ENCODE measurements around the gene JAKMIP3.
A peak's percentile ranks its signal among the peaks of the same experiment; 100 is the strongest.

Gene JAKMIP3

DNA sequence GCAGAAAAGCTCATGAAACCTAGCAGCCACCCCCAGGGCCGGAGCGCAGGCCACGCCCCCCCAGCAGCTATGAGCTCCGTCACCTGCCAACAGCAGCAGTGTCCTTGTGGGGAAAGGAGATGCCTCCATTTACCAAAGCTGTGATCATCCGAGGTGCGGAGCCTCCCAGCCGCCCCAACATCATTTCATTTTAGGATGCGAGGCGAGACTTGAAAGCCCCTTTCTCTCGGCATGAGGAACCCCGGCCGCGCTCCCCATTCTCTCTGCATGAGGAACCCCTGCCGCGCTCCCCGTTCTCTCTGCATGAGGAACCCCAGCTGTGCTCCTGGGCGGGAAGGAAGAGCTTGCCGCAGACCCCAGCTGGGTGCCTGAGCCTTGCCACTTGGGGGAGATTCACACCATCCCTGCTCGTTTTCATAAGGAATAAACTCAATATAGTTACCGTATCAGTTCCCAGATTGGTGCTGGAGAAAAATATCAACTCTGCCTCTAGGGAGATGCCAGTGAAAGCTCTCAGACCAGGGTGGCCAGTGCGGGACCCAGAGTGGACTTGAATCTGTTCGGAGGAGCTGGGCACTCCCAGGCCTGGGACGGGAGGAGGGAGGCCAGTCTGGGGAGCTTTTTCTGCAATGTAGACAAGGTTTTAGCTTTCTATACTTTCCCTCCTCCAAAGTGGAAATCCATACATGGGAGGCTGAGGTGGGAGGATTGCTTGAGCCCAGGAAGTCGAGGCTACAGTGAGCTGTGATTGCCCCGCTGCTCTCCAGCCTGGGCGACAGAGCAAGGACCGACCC, 35.0 kb downstream of the JAKMIP3 start:
- no peak for DNase-seq

DNA sequence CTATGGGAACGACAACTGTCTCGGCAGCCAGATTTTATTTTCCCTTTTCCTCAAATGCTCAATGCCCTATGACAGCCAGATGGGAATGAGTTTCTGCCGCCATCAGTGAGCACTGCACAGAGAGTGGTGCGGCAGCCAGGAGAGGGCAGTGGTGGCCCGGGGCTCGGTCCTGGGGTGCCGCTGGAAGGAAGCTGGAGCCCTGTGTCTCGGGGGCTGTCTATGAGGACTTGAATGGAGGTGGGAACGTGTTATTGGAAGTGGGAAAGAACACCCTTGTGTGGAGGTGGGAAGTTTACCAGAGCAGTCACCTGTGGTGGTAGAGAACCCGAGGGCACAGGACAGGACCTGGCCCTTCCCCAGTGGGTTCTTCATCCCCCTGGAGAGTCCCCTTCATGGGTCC, 35.8 kb downstream of the JAKMIP3 start:
- DNase-seq = no peak

DNA sequence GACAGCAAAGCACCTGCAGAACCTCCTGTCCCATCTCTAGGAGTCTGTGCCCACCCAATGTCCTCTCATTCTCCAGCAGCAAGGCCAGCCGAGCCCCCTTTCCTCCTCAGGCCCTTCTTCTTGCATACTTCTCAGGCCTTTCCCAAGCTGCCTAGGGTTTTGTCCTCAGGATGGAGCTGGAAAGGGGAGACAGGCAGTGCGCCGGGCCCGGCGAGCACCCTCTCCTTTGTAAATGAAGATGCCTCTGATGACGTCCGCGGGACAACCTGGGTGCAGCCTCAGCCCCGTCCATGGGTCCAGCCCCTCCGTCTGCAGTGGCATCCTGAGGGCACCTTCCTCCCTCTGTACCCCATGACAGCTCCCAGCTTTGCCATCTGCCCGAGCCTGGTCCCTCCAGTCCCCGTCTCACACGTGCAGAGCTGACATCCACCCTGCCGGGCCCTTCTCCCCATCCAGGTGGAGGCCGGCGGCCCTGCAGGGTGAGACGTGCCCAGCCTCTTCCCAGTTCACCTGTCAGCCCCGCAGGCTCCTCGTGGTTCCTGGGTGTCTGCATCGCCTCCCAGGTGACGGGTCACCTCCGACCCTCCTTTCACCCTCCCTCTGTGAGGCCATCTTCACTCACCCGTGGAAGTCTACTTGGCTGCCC, 36.4 kb downstream of the JAKMIP3 start:
- no peak for DNase-seq

DNA sequence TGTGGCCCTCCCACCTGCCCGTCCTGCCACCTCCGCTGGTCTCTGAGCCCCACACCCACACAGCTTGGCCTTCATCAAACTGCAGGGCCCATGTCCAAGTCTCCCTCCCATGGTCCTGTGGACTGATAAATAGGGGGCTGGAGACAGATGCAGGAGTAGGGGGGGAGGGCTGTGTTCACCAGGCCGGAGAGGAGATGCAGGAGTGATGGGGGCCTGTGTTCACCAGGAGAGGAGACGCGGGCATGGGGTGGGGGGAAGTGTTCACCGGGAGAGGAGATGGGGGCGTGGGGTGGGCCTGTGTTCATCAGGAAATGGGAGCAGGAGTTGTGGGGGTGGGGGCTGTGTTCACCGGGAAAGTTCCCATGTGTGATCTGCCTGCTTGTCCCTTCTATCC, 37.0 kb downstream of the JAKMIP3 start:
- no peak for DNase-seq

DNA sequence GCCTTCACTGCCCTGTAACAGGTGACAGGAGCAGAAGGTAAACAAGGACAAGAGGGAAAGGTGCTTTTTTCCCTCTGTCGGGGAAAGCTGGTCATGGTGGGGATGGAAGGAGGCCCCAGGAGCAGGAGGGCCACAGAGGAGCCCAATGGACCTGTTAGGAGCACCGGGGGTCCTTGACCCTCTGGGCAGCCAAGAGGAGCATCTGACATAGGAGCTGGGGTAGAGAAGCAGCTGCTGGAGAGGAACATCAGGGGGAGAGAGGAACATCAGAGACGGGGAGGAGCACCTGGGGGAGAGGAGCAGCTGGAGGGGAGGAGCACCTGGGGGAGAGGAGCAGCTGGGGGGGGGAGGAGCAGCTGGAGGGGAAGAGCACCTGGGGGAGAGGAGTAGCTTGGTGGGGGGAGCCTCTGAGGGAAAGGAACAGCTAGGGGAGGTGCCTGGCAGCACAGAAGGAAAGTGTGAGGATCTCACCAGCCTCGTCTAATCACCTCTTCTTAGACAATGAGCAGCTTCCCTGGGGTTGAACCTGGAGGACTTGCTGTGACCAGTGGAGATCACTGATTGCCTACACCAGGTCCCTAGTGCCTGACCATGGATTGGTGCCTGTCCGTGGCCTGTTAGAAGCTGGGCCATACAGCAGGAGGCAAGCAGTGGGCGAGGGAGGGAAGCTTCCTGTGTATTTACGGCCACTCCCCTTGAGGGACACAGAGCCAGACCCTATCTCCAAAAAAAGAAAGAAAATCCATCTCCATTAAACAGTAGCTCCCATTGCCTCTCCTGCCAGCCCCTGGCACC, 37.6 kb downstream of the JAKMIP3 start:
- DNase-seq = no peak

DNA sequence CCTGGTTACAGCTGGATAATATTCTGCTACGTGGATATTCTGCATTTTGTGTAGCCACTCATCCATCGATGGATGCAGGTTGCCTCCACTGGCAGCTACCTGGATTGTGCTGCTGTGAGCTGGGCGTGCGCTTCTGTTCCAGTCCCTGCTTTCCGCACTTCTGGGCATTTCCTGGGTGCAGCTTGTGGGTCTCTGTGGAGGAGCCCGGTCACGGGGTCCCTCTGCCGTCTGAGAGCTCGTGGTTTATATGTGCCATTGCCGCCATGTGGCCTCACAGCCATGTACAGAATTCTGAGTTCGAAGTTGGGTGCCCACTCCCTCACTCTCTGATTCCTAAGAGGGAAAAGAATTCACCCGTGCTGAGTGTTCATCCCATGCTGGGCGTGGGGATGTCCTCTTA, 38.3 kb downstream of the JAKMIP3 start:
- DNase-seq = no peak

DNA sequence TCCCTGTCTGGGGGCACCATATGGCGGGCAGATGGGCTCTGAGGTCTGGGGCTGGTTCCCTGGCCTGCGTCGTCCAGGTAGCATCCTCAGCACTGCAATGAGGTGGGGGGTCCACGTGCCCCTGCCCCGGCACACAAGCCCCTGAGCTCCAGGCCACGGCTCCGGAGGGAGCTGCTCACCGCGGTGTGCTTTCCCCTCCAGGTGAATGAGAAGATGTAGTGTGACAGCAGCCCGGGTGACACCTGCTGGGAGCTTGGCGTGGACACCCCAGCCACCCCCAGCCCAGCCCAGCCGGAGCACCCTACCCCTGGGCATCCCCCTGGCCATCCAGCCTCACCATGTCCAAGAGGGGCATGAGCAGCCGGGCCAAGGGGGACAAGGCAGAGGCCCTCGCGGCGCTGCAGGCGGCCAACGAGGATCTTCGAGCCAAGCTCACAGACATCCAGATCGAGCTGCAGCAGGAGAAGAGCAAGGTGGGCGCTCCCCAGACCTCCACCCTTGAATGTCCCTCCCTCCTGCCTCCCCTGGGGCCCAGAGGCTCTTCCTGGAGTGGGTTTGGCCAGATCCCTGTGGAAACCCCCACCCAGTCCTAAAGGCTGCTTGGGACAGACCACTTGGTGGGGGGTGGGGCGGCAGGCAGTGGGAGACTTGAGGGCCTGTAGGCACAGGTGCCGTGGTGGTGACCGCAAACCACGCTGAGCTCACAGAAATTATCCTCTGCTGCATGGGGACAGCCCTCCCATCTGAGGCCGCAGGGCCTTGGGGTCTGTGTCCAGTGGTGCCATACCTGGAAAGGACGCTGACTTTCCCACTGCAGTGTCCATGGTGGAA, 38.9 kb downstream of the JAKMIP3 start:
- DNase-seq = no peak

DNA sequence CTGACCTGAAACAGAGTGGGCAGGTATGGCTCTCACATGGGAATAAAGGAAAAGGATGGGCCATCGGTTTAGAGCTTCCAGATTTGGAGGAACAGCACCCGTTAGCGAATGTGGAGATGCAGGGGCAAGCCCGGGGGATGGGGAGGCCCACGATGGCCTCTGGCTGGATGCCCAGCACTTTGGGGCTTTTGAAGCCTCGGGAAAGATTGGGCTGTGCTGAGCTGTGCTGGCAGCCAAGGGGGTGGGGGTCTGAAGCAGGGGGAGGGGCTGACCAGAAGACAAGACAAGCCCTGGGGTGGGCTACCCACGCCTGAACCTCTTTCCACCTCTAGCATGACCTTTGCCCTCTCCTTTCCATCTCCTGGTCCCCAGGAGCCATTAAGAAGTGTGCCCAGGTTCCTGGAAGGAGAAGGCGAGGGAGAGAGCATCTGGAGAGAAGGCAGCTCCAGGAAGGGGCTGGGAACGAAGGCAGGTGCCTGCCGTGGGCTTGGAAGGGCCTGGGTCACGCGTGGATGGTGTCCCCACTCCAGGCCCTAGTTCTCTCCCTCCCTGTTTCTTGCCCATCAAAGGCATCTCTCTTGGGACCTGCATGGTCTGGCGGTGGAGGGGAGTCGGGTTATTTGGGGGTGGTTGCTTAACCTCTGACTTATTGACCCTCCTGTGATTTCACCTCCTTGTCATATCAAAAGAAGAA, 39.7 kb downstream of the JAKMIP3 start:
- DNase-seq = no peak

DNA sequence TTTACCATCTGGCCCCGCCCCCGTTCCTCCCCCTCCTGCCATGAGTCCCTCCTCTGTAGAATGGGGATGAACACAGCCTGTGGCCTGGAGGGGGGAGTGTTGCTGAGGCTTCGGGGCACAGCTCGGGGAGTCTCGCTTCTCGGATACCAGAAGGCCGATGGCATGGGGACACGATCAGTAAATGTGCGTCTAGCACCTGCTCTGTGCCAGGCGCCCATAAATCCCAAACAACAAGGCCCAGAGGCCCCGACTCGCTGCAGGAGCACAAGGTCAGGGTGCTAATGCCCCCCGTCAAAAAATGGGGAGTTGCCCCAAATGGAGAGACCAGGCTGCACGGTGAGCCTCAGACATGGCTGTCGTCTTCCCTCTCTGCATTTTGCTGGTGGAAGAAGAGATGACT, 40.7 kb downstream of the JAKMIP3 start:
- DNase-seq = no peak

DNA sequence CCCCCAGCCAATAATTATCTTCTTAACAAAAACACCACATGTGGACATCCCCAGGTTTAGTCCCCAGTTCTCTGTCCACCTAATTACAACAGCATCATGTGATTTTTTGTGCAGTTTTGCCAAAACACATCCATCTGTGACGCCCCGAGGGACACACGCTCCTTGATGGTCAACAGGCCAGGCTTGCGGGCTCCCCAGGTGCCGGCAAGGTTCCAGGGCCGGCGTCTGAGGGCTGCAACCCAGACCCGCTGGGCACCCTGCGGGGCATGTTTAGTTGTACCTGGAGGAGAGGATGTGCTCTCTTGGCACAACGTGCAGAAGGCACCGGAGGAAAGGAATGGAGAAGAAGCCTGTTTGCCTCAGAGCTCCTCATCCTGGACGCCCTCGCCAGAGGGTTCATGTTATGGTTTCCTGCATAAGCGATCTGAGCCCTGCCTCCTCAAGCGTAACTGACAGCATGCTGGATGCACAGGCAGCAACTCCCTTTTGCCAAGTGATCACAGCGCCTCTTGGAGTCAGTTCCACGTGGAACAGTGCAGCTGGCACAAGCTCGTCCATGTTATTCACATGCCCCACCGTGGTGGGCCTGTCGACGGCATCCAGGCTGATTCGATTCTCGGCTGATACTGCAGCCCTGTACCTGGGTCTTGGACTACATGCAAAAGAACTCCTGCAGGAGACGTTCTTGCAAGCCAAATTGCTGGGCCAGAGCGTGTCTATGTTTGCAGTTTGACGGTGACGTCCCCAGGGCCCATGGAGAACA, 41.6 kb downstream of the JAKMIP3 start:
- no peak for DNase-seq

DNA sequence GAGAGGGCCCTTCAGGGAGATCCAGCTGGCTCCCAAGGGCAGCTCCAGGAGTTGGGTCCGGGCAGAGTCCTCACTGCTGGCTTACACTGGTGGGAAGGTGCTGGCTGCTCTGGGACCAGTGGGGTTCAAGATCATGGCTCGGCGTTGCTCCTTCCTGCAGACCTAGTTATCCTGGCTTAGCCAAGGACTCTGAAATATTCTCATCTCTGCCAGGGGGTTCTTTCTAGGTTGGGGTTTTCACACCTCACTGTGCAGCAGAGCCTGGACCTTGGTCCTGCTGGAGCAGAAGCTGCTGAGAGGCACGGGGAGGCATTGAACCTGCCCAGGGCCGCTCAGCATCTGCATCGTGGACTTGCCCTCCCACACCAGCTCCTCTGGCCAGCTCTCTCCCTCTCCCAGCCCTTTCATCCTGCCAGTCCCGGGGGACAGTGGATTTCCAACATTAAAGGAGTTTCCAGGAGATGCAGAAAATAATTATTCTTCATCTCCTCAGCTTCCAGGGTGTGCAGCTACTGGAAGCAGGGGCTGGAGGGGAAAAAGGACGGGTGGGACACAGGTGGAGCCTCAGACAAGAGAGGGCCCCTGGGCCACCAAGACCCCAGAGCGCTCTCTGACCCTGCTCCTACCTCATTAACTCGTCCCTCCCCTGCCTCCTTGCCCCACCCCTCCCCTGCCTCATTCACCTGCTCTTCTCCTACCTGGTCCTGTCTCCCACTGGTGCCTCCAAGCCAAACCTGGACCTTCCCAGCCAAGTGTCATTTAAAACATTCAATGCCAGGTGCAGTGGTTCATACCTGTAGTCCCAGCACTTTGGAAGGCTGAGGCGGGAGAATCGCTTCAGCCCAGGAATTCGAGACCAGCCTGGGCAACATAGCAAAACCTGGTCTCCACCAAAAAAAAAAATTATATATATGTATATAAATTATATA, 42.5 kb downstream of the JAKMIP3 start:
- no peak for DNase-seq

DNA sequence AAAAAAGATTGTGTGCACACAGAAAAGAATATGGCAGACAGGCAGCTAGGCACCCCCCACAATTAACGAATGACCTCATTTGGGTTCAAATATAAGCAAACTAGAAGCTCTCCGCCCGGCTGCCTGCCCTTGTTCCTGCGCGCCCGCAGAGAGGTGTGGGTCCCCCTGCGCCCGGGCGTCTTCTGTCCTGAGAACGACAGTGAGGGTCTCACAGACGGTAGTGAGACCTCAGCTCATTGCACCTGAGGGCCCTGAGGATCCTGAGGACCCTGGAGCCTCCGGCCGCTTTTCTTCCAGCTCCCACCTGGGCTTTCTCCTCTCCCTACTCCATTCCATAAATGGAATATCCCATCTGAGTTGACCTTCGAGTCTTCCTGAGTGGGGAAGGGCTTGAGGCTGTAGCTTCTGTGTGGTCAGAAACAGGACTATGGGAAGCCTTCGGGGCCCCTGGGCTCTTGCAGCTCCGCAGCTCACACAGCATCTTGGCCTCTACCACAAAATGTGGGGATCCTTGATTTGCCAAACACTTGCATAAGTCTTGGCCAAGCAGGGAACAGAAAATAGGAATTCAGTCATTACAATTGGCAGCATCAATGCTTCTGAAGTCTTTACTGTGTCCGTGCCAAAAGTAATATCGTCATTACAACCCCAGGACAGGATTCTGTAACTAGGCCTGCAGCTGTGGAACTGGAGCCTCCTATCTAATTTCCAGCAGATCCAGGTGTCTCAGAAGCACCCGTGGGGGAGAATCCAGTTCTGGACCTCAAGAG, 43.8 kb downstream of the JAKMIP3 start:
- no peak for DNase-seq

DNA sequence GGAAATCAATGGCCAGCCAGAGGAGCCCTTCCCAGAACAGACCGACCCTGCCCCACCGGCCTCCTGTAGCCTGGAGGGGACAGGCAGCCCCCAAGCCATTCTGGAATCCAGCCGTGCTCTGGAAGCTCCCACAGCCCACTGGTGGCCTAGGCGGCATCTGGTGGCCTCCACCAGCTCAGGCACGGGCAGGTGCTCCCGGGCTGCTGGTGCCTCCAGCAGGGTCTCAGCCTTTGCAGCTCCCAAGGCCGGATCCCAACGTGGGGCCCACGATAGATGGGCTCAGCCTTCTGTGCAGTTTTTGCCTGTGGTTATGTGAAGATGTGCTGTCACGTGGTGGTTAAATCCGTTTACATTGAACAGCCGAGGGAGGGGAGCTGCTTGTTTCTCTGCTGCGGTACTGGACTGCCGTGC, 44.4 kb downstream of the JAKMIP3 start:
- peak; percentile 6 to 51 for DNase-seq

DNA sequence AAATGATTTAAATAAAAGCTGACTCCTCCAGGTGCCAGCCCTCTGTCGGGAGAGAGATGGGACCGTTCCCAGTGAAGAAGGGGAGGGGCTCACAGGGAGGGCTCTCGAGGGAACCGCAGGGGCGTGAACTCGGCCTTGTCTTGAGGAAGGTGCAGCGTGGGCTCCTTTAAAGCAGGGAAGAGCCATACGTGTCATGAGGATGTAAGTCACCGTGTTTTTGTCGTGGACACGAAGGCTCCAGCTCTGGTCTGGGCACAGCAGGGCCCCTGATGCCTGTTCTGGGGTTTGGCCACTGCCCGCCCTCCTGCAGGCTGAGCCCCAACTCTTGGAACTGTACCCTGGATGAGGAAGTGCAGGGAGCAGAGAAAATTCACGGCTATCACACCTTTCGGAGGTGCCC, 45.0 kb downstream of the JAKMIP3 start:
- no peak for DNase-seq

DNA sequence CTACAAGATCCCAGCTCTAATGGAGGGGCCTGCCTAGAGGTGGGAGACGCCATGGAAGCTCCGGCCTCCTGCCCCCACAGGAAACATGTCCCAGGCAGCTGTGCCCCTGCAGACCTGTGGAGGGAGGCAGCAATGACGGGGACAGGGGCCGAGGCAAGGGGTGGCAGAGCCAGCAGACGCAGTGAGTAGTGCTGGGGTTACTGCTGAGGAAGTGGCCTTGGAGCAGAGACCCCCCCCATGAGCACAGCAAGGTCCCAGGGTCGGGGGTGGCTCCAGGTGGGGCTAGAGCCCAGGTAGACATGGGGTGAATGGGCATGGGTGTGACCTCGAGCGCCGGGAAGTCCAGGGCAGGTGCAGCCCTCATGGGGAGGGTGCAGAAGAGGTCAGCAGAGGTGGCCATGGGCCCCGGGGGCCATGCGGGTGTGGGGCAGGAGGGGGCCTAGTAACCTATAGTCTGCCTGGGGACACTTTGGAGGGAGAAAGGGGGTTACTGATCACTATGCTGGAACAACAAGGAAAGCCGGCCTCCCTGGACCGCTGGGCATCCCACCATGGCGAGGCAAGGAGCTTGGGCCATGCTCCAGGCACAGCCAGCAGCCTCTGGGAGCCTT, 45.5 kb downstream of the JAKMIP3 start:
- no peak for DNase-seq

DNA sequence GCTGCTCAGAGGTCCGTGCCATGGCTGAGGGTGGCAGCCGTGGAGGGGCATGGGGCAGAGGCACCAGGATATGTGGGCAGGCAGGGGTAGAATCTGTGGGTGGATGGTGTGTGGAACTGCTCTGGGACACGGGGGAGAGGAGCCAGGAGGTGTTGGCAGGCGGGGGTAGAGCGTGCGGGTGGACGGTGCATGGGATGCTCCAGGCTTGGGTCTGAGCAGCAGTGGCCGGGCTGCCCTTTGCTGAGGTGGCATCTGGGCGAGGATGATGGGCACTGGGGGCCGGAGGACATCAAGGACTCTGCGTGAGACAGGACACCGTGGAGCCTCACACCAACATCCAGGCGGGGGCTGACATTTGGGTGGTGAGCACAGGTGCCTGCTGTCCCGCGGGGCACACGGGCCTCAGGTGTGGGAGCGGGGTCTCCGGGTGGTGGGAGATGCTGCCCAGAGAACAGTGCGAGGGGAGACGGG, 46.2 kb downstream of the JAKMIP3 start:
- DNase-seq = no peak

DNA sequence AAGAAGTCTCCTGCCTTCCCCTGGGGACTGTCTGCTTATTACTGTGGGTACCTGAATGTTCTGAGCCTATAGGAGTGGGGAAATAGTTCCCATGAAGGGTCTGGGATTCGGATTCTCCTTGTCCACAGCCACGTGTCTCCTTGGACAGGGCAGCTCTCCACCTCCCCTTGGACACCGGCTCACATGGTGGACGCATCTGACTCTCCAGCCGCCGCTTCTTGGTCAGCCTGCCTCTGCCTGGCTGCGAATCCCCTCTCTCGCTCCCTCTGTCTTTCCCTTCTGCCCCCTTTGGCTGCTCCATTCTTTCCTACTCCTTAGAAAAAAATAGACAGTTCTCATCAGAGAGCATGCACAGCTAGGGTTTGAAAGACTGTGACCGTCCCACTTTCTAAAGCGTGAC, 46.9 kb downstream of the JAKMIP3 start:
- no peak for DNase-seq

DNA sequence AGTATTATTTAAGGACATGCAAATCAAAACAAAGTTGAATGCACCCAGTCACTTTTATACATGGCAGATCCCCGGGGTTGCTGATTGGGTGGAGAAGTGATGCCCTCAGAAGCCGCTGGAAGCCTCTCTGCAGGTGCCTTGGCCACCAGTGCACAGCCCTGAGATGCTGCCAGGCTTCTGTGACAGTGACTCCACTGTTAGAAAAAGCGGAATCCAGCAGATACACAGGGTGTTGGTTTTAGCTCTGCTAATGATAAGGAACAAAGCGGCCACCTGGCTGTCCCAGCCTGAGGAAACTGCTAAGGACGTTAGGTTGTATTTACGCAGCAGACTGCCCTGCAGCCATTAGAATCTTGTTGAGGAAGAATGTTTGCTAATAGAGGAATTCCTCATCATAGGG, 47.5 kb downstream of the JAKMIP3 start:
- no peak for DNase-seq

DNA sequence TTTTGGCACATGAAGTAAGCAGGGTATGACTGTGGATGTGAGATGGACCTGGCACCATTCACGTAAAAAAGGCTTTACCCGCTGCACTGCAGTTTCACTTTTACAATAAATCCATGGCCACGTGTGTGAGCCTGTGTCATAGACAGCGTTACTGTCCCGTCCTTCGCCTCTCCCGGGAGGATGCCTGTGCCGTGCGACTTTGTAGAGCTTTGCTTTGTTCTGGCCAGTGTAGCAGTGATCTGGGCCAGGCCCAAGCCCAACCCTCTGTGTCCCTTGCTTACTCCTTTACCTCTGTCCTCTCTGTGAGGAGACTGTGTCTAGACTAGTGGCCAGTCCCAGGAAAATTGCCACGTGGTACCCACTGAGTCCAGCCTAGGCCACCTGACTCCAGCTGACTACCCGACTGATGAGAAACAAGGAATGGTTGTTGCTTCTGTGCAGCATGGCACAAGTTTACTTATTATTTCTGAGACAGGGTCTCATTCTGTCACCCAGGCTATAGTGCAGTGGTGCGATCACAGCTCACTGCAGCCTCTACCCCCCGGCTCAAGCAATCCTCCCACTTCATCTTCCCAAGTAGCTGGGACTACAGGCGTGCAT, 48.1 kb downstream of the JAKMIP3 start:
- no peak for DNase-seq

Data from NCI-H524 (cell line).